IPS-11a (cell line): Measurements from ENCODE around the gene MGRN1.
"Not testable (repeated sequence)": the region's sequence is repeated elsewhere in the genome, so short reads cannot be mapped to it uniquely, and the experiment has no call there.

Experiments
- H3K4me3 ChIP-seq: one replicate; pipeline ENCODE4 v1.5.1; 2013; ENCODE audit warnings: low read depth, low read length, control low read depth

Gene MGRN1

DNA sequence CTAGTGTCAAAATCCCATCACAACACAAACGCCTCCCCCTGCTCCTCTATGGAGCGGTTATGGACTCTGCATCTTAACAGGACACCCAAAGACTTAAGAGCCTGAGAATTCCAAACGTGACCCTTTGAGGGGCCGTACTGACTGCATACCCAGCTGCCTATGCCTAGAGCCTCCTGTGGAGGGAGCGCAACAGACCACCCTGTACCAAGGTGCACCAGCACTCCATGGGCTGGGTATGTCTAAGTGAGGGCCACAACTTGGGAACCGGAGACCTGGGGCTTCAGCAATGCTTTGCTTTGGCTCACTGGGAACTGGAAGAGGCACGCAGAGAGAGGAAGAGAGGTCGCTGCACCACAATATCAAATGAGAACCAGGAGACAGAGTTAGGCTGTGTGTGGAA is 104.0 kb downstream of the MGRN1 start:
- H3K4me3 ChIP-seq: no peak overlapping the region

DNA sequence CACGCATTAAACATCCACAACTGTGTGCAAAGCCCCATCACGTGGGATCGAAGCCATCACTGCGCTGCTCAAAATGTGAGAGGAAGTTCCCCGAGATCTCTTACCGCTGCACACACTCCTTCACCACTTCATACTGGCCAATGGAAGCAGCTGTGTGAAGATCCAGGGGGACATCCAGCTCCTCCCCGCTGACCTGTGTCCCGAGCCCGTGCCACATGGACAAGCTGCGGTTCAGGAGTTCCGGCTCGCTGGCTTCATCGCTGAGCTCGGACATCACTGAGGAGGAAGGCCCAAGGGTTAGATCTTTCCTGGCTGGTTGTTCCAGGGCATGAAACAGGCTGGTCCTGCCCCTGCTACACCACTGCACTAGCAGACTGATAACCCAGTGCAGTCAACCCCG is 105.2 kb downstream of the MGRN1 start:
- H3K4me3 ChIP-seq: no peak overlapping the region

DNA sequence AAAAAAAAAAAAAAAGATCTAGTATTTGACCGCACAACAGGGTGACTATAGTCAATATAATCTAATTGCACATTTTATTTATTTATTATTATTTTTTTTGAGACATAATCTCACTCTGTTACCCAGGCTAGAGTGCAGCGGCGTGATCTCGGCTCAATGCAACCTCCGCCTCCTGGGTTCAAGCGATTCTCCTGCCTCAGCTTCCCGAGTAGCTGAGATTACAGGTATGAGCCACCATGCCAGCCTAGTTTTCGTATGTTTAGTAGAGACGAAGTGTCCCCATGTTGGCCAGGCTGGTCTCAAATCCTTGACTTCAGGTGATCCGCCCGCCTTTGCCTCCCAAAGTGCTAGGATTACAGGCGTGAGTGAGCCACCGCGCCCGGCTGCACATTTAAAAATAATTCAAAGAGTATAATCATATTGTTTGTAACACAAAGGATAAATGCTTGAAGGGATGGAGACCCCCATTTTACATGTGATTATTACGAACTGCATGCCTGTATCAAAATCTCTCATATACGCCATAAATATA is 108.7 kb downstream of the MGRN1 start:
- peak overlapping the region; percentile 92 for H3K4me3 ChIP-seq

DNA sequence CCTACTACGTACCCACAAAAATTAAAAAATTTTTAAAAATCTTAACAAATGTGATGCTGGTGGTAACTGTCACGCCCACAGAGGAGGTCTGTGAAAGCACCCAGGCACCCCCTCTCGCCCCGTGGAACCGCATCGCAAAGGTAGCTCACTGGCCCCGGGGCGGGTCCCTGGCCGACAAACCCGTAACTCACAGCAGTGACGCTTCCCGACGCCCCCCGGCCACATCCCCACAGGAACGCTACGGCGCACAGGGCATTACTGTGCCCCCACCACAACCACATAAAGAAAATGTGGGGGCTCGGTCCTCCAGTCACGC is 109.1 kb downstream of the MGRN1 start:
- H3K4me3 ChIP-seq: peak overlapping the region; percentile 92

DNA sequence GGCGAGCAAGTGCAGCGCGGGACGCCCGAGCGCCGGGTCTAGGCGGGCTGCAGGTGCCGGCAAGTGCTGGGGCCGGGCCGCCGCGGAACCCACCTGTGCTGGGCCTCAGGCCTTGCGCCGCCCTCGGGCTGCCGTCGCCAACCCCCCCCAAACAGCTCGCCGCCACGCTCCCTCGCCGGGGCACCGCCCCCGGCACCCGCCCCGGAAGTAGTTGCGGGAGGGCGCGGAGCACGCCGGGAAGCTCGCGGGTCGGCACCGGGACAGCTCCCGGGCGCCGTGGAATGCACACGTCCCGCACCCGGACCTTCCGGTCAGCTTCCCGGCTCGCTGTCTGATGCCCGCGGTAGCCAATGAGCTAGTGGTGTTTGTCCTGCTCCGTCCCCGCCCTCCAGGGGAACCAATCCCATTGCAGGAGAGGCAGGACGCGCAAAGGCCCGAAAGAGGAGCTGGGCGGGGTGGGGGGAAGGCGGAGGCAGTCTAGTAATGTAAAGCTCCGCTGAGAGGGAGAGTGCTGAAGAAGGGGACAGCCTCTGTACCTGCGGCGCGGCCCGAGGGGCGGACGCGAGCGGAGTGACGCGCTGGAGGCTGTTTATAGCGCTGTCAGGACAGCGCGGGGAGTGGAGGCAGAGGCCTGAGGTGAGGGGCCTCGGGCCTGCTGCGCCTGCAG is 109.6 kb downstream of the MGRN1 start, which contains the start of the genes ANKS3 and DNAAF8:
TSS of gene ANKS3 (minus strand) at position 209 of the 667 bp plus-strand sequence. CDS start 4,122 bp downstream, outside the sequence.
TSS of gene DNAAF8 (plus strand) at position 475 of the 667 bp plus-strand sequence. CDS start 1,978 bp downstream, outside the sequence.
- peak within 1 kb of the TSS; percentile 92 for H3K4me3 ChIP-seq

DNA sequence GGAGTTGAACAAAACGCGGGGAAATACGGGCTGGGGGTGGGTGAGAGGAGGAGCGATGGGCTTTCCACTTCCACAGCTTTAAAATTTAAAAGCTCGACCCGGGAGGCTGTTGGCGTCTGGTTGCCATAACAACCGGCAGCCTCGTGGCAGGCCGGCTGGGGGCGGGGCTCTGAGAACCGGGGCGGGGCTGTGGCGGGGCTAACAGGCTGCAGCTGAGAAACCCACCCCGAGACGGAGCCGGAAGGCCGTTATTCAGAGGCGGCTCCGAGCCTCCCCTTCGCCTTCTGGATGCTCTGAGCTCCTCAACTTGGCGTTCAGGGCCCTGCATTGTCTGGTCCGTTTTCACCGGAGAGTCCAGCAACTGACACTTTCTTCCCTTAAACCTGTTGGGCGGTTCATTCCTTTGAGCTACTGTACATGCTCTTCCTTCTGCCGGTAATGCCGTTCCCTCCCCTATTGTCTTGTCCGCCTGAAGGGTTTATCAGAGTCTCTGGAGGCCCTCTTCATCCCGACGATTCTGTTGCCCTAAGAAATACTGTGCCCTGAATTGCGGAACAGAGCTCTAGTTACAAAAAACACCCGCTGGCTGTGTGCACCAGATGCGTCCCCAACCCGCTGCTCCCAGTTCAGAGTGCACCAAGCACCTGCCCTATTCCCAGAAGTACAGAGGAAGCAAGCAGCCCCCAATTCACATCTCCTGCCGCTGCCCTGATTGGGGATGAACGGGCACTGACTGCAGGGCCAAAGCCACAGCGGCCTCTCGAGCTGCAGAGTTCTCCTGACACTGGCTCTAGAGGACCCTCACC is 110.3 kb downstream of the MGRN1 start:
- H3K4me3 ChIP-seq: peak overlapping the region; percentile 92

DNA sequence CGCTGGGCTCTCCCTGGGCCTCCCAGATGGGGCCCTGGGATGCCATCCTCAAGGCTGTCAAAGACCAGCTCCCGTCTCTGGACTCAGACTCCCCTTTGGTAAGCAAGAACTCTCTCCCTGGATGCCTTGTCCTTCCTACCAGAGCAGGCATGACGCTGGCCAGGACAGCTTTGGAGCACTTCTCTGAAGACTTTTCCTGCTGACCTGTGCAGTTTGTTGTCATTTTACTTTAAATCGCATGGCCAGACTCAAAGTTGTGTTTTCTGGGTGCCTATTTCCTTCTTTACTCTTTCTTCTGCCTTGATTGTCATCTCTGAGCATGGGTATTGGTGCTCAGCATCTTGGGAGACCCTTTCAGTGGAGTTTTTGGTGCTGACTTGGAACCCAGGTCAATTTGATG is 111.9 kb downstream of the MGRN1 start:
- H3K4me3 ChIP-seq: no peak overlapping the region

DNA sequence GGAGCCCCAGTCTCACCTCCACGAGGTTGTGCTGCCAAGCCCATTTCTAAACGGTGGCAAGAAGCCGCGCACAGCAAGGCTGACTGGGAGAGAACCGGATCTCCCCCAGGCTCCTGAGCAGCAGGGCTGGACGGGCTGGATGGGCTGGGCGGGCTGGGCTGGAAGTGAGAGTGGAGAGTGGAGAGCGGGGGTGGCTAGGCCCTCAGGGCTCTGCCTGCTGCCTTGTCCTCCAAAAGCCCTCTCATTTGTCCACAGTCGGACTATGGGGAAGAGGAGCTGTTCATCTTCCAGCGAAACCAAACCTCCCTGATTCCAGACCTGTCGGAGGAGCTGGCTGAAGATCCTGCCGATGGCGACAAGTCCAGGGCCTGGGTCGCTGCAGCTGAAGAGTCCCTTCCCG is 112.9 kb downstream of the MGRN1 start:
- no peak overlapping the region for H3K4me3 ChIP-seq

DNA sequence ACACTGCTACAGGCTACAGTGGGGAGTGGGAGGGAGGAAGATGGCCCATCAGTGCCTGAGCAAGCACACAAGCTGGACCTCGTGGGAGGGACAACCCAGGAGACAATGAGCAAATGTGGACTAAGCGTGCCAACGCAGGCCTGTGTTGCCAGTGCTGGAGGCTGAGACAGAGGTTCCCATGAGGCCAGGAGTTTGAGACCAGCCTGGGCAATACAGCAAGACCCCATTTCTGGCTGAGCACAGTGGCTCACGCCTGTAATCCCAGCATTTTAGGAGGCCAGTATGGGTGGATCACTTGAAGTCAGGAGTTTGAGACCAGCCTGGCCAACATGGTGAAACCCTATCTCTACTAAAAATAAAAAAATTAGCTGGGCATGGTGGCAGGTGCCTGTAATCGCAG is 113.7 kb downstream of the MGRN1 start:
- H3K4me3 ChIP-seq: not testable (repeated sequence)
